Measurements from ENCODE around the gene DDX24.
A peak's percentile ranks its signal among the peaks of the same experiment; 100 is the strongest.

DDX24 gene

GRCh38 chr14:94036313-94037167, 44.5 kb downstream of the DDX24 start:
- peak in 31 of 56 donors; percentile 10 to 72 (median 34) for DNase-seq

GRCh38 chr14:94034886-94035285, 46.1 kb downstream of the DDX24 start:
- no peak for DNase-seq

DNA sequence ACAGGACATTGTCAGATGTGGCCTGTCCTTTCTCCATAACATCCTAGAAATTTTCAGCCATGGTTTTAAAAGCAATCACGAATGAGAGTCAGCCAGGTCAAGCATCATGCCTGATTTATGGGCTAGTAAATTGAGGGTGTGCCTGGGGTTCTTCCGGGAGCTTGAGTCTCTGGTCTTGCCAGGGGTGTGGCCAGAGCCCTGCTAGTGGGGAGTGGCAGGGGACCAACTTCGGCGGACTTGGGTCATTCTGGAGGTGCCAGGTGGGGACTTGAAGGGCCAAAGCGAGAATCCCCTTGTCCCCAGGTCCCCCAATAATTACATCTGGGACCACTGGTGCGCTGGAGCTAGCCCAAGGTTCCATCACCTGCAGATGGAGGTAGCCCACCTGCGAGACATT, 49.1 kb downstream of the DDX24 start:
- no peak for DNase-seq

- DNase-seq, result peak in 9 of 56 donors; percentile 13 to 48 (median 25)
These were observed 49.7 kb downstream of the DDX24 start for GRCh38 chr14:94031161-94031882.

DNA sequence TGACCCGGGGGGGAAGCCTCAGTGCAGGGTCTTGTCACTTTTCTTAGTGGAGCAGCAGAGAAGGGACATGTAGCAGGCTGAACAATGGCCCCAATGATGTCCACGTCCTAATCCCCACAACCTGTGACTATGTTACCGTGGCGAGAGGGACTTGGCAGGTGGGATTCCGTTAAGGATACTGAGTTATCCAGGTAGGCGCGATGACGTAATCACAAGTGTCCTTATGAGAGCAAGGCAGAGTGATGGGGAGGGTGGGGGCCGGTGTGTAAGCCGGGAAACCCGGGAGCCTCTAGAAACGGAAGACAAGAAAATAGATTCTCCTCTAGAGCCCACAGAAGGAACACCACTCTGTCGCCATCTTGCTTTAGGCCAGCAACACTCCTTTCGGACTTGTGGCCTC, 50.4 kb downstream of the DDX24 start:
- DNase-seq, result no peak

DNA sequence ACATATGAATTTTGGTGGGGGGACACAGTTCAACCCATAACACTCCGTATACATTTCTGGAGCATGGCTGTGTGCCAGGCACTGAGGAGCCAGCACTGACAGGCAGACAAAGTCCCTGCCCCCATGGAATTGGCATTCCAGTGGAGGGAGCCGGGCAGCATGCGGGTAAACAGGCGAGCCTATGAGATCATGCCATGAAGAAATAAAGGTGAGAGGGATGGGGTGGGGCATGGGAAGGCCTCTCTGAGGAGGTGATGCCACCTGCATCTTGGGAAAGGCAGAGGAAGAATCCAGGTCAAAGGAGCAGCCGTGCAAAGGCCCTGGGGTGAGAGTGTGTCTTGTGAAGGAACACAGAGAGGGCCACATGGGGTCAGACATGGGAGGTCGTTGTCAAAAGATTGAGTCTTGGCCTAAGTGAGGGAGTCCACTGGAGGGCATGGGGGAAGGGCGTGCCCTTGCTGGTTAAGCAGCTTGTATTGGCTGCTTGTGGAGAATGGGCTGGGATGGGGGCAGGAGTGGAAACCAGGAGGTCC, 51.3 kb downstream of the DDX24 start:
- DNase-seq, result no peak

GRCh38 chr14:94029265-94029664, 51.7 kb downstream of the DDX24 start:
- DNase-seq, result no peak

DNA sequence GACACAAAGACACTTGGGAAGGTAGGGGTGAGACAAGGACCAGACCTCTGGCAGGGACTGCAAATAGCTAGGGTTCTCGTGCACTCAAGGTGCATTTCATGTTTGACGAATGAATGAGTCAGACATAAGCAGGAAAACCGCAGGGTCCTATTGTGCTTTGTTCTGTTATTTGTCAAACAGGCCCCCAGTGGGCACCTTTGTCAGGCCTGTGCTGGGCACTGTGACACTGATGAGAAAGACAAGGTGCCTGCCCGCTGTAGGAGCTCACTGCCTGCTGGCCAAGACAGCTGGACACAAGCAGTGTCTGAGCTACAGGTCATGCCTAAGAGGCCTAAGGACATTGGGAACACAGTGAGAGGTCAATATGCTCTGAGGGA, 52.6 kb downstream of the DDX24 start:
- no peak for DNase-seq

DNA sequence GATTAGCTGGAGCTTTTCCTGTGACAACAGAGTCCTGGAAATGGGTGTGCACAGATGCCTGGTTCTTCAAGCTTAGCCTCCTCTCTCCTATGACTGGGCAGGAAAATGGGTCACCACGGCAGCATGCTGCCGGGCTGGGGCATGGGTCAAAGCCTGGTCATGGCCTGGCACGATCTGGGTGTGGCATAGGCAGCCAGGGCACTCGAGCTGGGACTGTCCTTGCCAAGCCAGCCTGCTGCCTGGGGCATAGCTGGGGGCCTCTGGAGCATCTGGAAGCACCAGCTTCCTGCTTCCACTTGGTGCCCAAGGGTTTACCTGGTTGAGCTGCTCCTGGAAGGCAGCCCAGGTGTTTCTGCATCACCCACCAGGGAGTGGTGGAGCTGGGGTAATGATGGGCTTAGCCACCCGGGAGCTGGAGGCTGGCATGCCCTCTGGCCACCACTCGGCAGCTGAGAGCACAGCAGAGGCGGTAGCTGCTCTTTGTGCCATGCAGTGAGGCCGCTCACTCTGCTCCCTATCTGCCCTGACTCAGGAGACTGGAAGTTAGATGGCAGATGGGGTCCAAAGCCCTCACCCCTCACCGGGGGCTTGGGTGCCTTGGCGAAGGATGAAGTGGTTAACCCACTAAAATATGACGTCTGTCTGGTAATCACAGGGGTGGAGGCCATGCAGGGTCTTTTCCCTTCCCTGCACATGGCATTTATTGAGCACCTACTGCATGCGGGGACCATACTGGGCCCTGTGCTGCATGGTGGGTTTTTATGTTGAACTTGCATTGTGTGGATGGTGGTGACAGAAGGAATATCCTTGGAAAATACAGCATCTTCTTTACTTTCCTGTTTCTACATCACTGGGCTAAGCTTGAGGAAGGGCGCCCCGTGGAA, 53.2 kb downstream of the DDX24 start:
- DNase-seq, result no peak

GRCh38 chr14:94026889-94027469, 54.0 kb downstream of the DDX24 start:
- no peak for DNase-seq

DNA sequence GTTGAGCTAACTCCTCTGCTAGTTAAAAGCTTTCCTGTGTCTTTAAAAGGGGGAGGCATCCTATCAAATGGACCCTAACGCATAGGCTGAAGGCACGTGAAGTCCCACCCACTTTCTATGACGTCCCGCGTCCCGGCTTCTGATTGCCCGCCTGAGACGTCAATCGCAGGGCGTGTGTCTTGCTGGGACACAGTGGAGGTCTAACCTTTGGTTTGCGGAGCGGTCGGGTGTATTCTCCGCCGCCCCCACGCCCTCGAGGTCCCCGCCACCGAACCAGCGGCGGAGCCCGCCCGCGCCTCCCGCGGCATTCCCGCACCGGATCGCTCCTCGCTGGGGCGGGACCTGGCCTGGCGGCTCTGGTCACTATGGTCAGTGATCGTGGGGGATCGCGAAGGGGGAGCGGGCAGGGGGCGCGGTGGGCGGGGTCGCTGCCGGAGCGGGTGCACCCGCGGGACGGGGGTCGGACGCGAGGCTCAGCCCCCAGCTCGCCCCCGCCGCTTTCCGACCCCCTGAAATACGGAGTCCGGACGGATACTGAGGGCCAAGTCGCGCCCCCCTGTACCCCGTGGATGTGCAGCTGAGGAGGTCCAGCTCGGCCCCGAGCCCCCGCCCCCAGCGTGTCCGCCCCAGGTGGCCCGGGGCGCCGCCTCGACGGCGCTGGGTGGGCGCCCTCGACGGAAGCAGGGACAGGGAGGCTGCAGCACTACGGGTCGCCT, 54.7 kb downstream of the DDX24 start, which contains the start of gene OTUB2:
Gene OTUB2, plus strand, starts transcription at position 168 of the 716 bp plus-strand sequence. Its CDS starts 198 bp downstream, at position 366.
- peak; percentile 18 to 99 (median 94) for DNase-seq

DNA sequence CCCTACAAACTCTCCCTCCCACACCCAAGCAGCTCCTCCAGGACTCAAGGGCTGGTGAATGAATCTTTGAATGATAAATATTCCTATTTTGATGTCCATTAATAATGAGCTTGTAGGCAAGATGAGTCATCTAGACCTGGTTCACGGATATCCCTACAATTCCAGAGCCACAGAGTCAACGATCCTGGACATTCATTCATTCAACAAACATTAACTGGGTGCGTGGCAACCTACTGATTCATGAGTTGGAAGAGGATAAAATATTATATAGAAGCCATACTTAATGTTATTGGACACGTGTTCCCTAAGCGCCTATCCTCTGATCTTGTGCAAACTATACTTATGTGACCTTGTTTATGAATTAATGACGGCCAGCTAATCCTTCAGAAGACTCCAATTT, 55.3 kb downstream of the DDX24 start:
- no peak for DNase-seq

DNA sequence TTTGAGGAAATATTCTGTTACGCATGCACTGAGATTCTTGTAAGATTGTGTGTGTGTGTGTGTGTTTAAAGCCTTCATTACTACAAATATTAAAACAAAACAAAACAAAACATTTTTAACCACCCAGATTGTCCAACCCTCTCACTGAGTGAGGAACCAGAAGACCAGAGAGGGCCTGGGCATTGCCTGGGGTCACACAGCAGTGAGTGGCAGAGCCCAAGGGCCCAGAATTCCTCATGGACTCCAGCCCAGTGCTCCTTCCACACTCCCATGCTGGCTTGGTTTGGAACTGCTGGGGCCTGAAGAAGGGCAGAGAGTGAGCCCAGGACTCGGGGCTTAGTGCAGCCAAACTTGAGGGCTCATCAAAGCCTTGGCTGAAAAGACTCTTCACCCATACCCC, 56.5 kb downstream of the DDX24 start:
- no peak for DNase-seq

GRCh38 chr14:94022532-94023411, 58.2 kb downstream of the DDX24 start:
- DNase-seq, result no peak

DNA sequence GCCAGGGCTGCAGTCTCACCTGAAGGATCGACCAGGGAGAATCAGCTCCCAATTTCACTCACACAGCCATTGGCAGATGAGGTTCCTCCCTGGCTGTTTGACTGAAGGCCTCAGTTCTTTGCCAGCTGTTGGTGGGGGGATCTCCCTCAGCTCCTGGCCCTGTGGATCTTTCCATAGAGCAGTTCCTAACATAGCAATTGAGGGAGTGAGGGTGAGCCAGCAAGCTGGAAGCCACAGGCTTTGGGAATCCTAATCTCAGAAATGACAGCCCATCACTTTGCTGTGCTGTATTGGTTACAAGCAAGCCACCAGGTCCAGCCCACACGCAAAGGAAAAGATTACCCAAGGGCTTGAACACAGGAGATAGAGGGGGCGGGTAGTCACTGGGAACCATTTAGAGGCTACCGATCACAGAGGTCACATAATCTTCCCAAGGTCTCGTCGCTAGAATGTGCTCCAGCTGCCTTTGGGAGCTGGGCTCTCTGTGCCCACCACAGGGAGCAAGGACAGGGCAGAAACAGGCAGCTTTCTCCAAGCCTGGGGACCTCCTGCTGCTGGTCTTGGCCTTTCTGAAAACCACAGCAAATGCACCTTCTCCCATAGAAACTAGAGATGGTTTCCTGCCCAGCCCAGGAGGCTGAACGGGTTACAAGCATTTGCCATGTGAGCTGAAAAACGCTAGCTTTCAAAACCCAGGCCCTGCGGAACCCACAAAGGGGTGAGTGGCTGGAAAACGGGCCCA, 59.4 kb downstream of the DDX24 start:
- DNase-seq, result no peak

DNA sequence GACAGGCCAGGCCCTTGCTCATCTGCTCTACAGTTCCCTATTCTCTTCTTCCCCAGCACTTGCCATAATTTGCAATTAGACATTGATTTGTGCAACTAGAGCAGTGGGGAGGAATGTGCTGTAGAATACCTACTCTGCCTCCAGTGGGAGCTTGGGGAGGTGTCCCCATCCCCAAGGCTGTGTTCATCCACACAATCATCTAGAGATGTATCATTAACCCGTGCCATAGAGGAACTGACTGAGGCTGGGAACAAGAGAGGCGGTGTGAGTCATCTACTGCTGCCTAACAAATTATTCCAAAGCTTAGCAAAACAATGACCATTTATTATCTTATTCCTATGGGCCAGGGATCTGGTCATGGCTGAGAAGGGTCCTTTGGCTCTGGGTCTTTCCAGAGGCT, 60.0 kb downstream of the DDX24 start:
- DNase-seq, result no peak

GRCh38 chr14:94020267-94020666, 60.7 kb downstream of the DDX24 start:
- DNase-seq, result no peak

- DNase-seq, result no peak
These were observed 61.7 kb downstream of the DDX24 start for GRCh38 chr14:94019329-94019728.
